Adipocyte (in vitro differentiated cells): ENCODE data around the gene OTOP2.

Experiments used
- DNase-seq: peaks from one replicate; pipeline ENCODE4 v3.0.0-alpha.2; 2015; ENCODE audit warnings: low read depth
- H3K27me3 ChIP-seq: replicated peaks from 2 replicates; pipeline ENCODE4 v1.7.0; 2013; ENCODE audit warnings: mild to moderate bottlenecking, low read length, moderate library complexity; ENCODE audit not compliant: control insufficient read depth, insufficient read depth
- H3K36me3 ChIP-seq: 2 replicates; pipeline ENCODE4 v1.7.0; 2013; ENCODE audit warnings: low read length, mild to moderate bottlenecking, moderate library complexity; ENCODE audit not compliant: control insufficient read depth, insufficient read depth, severe bottlenecking
- H3K4me1 ChIP-seq: 2 replicates; pipeline ENCODE4 v1.7.0; 2013; ENCODE audit warnings: mild to moderate bottlenecking, low read length, moderate library complexity; ENCODE audit not compliant: control insufficient read depth, insufficient read depth
- H3K4me3 ChIP-seq: 2 replicates; pipeline ENCODE4 v1.7.0; 2013; ENCODE audit warnings: mild to moderate bottlenecking, low read length, moderate library complexity
- H3K9ac ChIP-seq: 2 replicates; pipeline ENCODE4 v1.7.0; 2013; ENCODE audit warnings: mild to moderate bottlenecking, low read length, moderate library complexity
- H3K9me3 ChIP-seq: 2 replicates; pipeline ENCODE4 v1.7.0; 2013; ENCODE audit warnings: mild to moderate bottlenecking, low read length, moderate library complexity; ENCODE audit not compliant: control insufficient read depth

The OTOP2 gene

GRCh38 chr17:74949455-74950115, 25.5 kb downstream of the OTOP2 start:
- peaks cover 68% of the 10 kb centered on the region for H3K27me3 ChIP-seq
- no peaks in the 10 kb centered on the region for H3K4me1 ChIP-seq
- H3K36me3 ChIP-seq: no peaks in the 10 kb centered on the region
- H3K9me3 ChIP-seq: no peaks in the 10 kb centered on the region
- H3K4me3 ChIP-seq: no peak overlapping the region
- H3K9ac ChIP-seq: no peak overlapping the region
- DNase-seq: no peak

- Histone ChIP-seq H3K4me1 (no peaks in the 10 kb centered on the region), H3K36me3 (no peaks in the 10 kb centered on the region), H3K9ac (no peak overlapping the region), H3K9me3 (no peaks in the 10 kb centered on the region), H3K4me3 (no peak overlapping the region), H3K27me3 (peaks cover 71% of the 10 kb centered on the region)
- DNase-seq: no peak
These were observed 26.1 kb downstream of the OTOP2 start for GRCh38 chr17:74950207-74950606.

- Histone ChIP-seq H3K27me3 (peaks cover 74% of the 10 kb centered on the region), H3K4me1 (no peaks in the 10 kb centered on the region), H3K9ac (no peak overlapping the region), H3K36me3 (no peaks in the 10 kb centered on the region), H3K9me3 (no peaks in the 10 kb centered on the region), H3K4me3 (no peak overlapping the region)
- DNase-seq: no peak
These were observed 27.0 kb downstream of the OTOP2 start for GRCh38 chr17:74951065-74951464.

GRCh38 chr17:74951680-74952421, 27.8 kb downstream of the OTOP2 start:
- H3K27me3 ChIP-seq: peaks cover 76% of the 10 kb centered on the region
- no peak for DNase-seq
- H3K9ac ChIP-seq: no peak overlapping the region
- H3K4me1 ChIP-seq: no peaks in the 10 kb centered on the region
- H3K36me3 ChIP-seq: no peaks in the 10 kb centered on the region
- no peaks in the 10 kb centered on the region for H3K9me3 ChIP-seq
- H3K4me3 ChIP-seq: no peak overlapping the region

- no peak overlapping the region for H3K9ac ChIP-seq
- DNase-seq: no peak
- H3K27me3 ChIP-seq: peaks cover 70% of the 10 kb centered on the region
These were observed 28.5 kb downstream of the OTOP2 start for GRCh38 chr17:74952431-74953133.

GRCh38 chr17:74953134-74953687, 29.1 kb downstream of the OTOP2 start:
- H3K36me3 ChIP-seq: no peaks in the 10 kb centered on the region
- H3K9me3 ChIP-seq: no peaks in the 10 kb centered on the region
- H3K9ac ChIP-seq: no peak overlapping the region
- no peak overlapping the region for H3K4me3 ChIP-seq
- no peaks in the 10 kb centered on the region for H3K4me1 ChIP-seq
- DNase-seq: no peak
- H3K27me3 ChIP-seq: peaks cover 65% of the 10 kb centered on the region

More at GRCh38 chr17:74952431-74953133, 28.5 kb downstream of the OTOP2 start:
- Histone ChIP-seq H3K4me3 (no peak overlapping the region), H3K9me3 (no peaks in the 10 kb centered on the region), H3K36me3 (no peaks in the 10 kb centered on the region), H3K4me1 (no peaks in the 10 kb centered on the region)

GRCh38 chr17:74954115-74954514, 30.0 kb downstream of the OTOP2 start:
- Histone ChIP-seq H3K9ac (no peak overlapping the region), H3K9me3 (no peaks in the 10 kb centered on the region), H3K36me3 (no peaks in the 10 kb centered on the region), H3K27me3 (peaks cover 61% of the 10 kb centered on the region), H3K4me1 (no peaks in the 10 kb centered on the region), H3K4me3 (no peak overlapping the region)
- no peak for DNase-seq

- H3K4me1 ChIP-seq: no peaks in the 10 kb centered on the region
- no peaks in the 10 kb centered on the region for H3K36me3 ChIP-seq
- no peaks in the 10 kb centered on the region for H3K9me3 ChIP-seq
- H3K9ac ChIP-seq: no peak overlapping the region
- no peak overlapping the region for H3K4me3 ChIP-seq
- DNase-seq: no peak
- H3K27me3 ChIP-seq: peaks cover 54% of the 10 kb centered on the region
These were observed 30.8 kb downstream of the OTOP2 start for GRCh38 chr17:74954665-74955421.

GRCh38 chr17:74956093-74956492, 32.0 kb downstream of the OTOP2 start:
- H3K36me3 ChIP-seq: no peaks in the 10 kb centered on the region
- no peaks in the 10 kb centered on the region for H3K4me1 ChIP-seq
- H3K9ac ChIP-seq: no peak overlapping the region
- H3K9me3 ChIP-seq: no peaks in the 10 kb centered on the region
- peaks cover 43% of the 10 kb centered on the region for H3K27me3 ChIP-seq
- no peak for DNase-seq
- H3K4me3 ChIP-seq: no peak overlapping the region

- Histone ChIP-seq H3K9me3 (no peaks in the 10 kb centered on the region), H3K4me1 (no peaks in the 10 kb centered on the region), H3K4me3 (no peak overlapping the region), H3K9ac (no peak overlapping the region), H3K36me3 (no peaks in the 10 kb centered on the region), H3K27me3 (peaks cover 28% of the 10 kb centered on the region)
- peak; percentile 74 for DNase-seq
These were observed 34.1 kb downstream of the OTOP2 start for GRCh38 chr17:74957935-74958740.
